Bronchial epithelial cell (primary cell): Measurements from ENCODE around the gene DTYMK. TPM values are rescaled to one million over a fixed set of nuclear protein-coding genes. Genes with fewer than 3 reads are reported as not detected.

Experiments used
- DNase-seq: peaks from one replicate; pipeline ENCODE4 v3.0.0-alpha.2; 2010; ENCODE audit warnings: low read depth
- FAIRE-seq: peaks from 2 replicates; lab custom pipeline; 2011; peaks lifted over from hg19 to GRCh38; lab: Jason Lieb, UNC
- H3K27me3 ChIP-seq: 2 replicates; pipeline ENCODE4 v1.5.1; 2011; ENCODE audit warnings: low read length; ENCODE audit not compliant: control insufficient read depth, insufficient read depth
- H3K36me3 ChIP-seq: 2 replicates; pipeline ENCODE4 v1.5.1; 2011; ENCODE audit warnings: low read length; ENCODE audit not compliant: control insufficient read depth, insufficient read depth
- H3K4me3 ChIP-seq: 2 replicates; pipeline ENCODE4 v1.5.1; 2011; ENCODE audit warnings: mild to moderate bottlenecking, low read depth, low read length, control low read depth
- total RNA-seq: library from RNA; depleted of rRNA; stranded (reverse); fragments of >200 nt; gene quantifications from 2 replicates; pipeline ENCODE4 v1.2.1, GENCODE V29; 2014
- TF ChIP-seq, protein P1 (sequence below): IDR thresholded peaks from 2 replicates; pipeline ENCODE4 v1.5.1; 2011; ENCODE audit warnings: mild to moderate bottlenecking, moderate library complexity, low read length, control low read depth, inconsistent platforms; ENCODE audit not compliant: insufficient read depth, severe bottlenecking

DTYMK gene
- total RNA-seq, 1 donor from 2014 or later = 21.1 TPM

DNA sequence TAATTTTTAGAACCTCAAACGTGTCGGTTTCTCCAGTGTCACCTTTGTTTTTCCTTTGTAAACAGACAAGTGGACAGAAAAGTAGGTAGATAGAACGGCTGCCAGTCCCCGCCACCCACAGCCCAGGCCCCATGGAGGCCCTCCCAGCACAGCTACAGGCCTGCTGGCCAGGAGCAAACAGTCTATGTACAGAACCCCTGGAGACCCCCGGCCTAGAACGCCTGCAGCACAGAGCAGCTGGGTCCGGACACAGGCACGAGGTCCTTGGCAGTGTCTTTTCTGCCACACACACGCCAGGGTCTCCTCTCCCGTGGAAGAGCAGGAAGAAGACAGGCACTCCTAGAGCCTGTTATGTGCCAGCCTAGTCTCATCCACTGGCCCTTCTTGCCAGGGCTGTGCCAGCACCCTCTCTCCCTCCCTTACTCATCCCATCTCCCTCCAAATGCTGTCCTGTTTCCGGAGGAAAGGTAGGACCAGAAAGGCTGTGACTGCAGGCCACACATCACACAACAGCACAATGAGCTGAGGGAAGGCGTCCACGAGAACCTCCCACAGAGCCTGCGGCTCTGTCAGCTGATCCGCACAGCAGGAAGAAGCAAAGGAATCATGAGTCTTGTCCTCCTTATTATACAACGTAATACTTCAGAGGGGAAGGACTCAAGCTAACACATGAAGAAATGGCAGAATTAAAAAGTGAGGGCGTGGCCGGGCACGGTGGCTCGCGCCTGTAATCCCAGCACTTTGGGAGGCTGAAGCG is 7.7 kb downstream of the DTYMK start:
- Histone ChIP-seq H3K27me3 (no peaks in the 10 kb centered on the region), H3K36me3 (peaks cover 19% of the 10 kb centered on the region), H3K4me3 (no peak overlapping the region)
- TF ChIP-seq, protein P1, sequence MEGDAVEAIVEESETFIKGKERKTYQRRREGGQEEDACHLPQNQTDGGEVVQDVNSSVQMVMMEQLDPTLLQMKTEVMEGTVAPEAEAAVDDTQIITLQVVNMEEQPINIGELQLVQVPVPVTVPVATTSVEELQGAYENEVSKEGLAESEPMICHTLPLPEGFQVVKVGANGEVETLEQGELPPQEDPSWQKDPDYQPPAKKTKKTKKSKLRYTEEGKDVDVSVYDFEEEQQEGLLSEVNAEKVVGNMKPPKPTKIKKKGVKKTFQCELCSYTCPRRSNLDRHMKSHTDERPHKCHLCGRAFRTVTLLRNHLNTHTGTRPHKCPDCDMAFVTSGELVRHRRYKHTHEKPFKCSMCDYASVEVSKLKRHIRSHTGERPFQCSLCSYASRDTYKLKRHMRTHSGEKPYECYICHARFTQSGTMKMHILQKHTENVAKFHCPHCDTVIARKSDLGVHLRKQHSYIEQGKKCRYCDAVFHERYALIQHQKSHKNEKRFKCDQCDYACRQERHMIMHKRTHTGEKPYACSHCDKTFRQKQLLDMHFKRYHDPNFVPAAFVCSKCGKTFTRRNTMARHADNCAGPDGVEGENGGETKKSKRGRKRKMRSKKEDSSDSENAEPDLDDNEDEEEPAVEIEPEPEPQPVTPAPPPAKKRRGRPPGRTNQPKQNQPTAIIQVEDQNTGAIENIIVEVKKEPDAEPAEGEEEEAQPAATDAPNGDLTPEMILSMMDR = no peak
- FAIRE-seq = no peak
- DNase-seq = no peak

DNA sequence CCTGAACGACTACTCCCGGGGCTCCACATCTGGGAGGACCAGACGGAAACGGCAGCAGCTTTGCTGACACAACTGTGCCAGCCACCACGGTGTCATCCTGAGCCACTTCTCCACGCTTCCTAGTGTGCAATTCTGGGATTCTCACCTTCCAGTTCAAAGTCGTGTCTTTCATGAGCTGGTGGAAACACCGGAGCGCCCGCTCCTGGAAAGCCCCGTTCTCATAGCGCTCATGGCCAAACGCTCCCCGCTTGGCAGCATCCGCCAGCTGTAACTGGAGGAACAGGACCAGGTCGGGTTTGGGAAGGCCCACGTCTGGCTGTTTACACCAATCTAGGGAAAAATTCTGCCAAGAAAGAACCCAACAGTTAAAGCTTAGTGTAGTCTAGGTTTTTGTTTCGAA is 8.3 kb downstream of the DTYMK start:
- FAIRE-seq = no peak
- Histone ChIP-seq H3K36me3 (peaks cover 19% of the 10 kb centered on the region), H3K4me3 (no peak overlapping the region), H3K27me3 (no peaks in the 10 kb centered on the region)
- no peak for DNase-seq
- TF ChIP-seq, protein P1 = no peak

GRCh38 chr2:241677392-241677791 is 9.2 kb downstream of the DTYMK start:
- Histone ChIP-seq H3K36me3 (peaks cover 20% of the 10 kb centered on the region), H3K27me3 (no peaks in the 10 kb centered on the region), H3K4me3 (no peak overlapping the region)
- TF ChIP-seq, protein P1 = no peak
- DNase-seq = no peak
- FAIRE-seq = no peak

DNA sequence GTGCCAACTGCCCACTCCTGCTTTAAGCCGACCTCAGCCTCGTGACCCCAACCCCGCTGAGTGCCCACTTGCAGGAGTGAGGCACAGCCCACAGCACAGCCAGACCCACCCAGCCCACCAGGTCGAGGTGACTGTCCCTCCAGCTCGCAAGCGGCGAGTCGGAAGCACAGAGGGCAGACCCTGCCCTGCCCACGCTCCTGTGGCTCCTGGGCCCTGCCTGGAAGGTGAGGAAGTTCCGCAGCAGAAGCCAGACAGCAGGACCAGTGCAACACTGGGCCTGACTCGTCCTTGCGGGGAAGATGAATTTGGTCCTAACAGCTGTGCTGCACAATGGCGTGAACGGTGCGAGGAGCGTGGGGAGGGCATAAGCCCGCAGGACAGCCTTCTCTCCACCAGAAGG is 9.9 kb downstream of the DTYMK start:
- DNase-seq (no peak), FAIRE-seq (no peak)
- no peaks in the 10 kb centered on the region for H3K27me3 ChIP-seq
- peaks cover 21% of the 10 kb centered on the region for H3K36me3 ChIP-seq
- no peak overlapping the region for H3K4me3 ChIP-seq
- TF ChIP-seq, protein P1 = no peak

DNA sequence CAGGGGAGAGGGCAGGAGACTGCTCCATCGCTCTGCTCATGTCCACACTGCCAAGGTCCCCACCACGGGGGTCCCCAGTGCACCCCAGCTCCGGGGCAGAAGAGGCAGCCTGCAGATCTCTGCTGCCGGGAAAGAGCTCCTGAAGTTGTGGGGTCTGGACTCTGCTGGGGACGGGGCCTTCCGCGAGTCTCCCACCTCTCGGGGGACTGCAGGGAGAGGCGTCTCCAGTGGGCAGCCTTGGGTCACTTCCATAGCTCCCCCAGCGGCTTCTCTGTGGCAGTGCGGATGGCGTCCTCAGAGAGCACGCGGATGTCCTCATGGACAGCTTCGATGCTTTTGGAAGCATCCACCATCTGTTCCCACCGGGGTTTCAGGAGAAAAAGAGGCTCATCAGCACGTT is 10.7 kb downstream of the DTYMK start:
- no peak for DNase-seq
- FAIRE-seq = no peak

More for the DNA sequence above, 10.7 kb downstream of the DTYMK start:
- Histone ChIP-seq H3K36me3 (peaks cover 24% of the 10 kb centered on the region), H3K4me3 (no peak overlapping the region), H3K27me3 (no peaks in the 10 kb centered on the region)
- TF ChIP-seq, protein P1 = no peak
